Ureter (tissue), 1 donor: ENCODE data around the gene CRCP. TPM values are rescaled to one million over a fixed set of nuclear protein-coding genes. Genes with fewer than 3 reads are reported as not detected.
"Not testable (repeated sequence)": the region's sequence is repeated elsewhere in the genome, so short reads cannot be mapped to it uniquely, and the experiment has no call there.

Experiments used
- DNase-seq: peaks from one replicate; pipeline ENCODE4 v3.0.0-alpha.2; 2020; ENCODE audit warnings: low spot score
- total RNA-seq: library from RNA; stranded (reverse); gene quantifications from one replicate; pipeline ENCODE4 v1.2.4, GENCODE V29; 2023
- donor health status: DM: yes; HTN: yes; CAD: no.

The CRCP gene
- total RNA-seq, 1 donor from 2014 or later, result 43.6 TPM

GRCh38 chr7:66152371-66153191 lies 37.9 kb downstream of the CRCP start:
- DNase-seq, result no peak

- no peak for DNase-seq
Measured at GRCh38 chr7:66153691-66154090, 39.0 kb downstream of the CRCP start.

DNA sequence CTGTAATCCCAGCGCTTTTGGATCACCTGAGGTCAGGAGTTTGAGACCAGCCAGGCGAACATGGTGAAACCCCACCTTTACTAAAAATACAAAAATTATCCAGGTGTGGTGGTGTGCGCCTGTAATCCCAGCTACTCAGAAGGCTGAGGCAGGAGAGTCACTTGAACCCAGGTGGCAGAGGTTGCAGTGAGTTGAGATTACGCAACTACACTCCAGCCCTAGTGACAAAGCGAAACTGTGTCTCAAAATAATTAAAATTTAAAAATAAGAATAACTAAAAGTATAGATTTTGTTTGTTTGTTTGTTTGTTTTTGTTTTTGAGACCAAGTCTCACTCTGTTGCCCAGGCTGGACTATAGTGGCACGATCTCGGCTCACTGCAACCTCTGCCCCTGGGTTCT lies 41.4 kb downstream of the CRCP start:
- not testable (repeated sequence) for DNase-seq

- DNase-seq, result no peak
Measured at GRCh38 chr7:66157060-66157459, 42.4 kb downstream of the CRCP start.

DNA sequence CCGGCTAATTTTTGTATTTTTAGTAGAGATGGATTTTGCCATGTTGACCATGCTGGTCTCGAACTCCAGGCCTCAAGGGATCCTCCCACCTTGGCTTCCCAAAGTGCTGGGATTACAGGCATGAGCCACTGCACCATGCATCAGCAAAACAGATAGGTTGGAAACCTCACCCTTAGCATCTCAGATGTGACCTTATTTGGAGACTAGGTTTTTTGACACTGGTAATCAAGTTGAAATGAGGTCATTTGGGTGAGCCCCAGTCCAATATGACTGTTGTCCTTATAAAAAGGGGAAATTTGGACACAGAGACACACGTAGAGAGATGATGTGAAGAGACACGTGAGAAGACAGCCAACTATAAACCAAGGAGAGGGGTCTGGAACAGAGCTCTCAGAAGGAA lies 48.0 kb downstream of the CRCP start:
- no peak for DNase-seq

- no peak for DNase-seq
Measured at GRCh38 chr7:66163186-66163610, 48.6 kb downstream of the CRCP start.

DNA sequence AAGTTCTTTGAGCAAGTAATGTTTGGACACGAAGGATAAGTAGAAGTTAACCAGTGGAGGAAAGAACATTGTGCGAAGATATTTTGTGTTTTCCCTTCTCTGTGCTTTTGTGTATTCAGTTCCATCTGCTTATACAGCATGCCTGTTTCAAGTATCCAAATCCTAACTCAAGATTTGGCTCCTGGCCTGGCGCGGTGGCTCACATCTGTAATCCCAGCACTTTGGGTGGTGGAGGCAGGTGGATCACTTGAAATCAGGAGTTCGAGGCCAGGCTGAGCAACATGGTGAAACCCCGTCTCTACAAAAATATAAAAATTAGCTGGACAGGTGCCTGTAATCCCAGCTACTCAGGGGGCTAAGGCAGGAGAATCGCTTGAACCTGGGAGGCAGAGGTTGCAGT lies 49.7 kb downstream of the CRCP start:
- DNase-seq, result no peak

DNA sequence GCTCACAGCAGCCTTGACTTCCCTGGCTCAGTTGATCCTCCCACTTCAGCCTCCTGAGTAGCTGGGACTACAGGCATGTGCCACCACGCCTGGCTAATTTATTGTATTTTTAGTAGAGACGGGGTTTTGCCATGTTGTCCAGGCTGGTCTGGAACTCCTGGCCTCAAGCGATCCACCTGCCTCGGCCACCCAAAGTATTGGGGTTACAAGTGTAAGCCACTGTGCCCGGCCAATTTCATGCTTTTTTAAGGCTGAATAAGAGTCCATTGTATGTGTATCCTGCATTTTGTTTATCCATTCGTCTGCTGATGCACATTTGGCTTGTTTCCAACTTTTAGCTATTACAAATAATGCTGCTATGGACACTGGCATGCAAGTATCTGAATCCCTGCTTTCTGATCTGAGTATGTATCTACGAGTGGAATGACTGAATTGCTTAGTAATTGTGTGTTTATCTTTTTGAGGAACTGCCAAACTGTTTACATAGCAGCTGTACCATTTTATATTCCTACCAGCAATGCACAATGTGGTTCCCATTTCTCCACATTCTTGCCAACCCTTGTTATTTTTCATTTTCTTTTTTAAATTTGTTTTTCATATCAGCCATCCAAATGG lies 53.2 kb downstream of the CRCP start:
- DNase-seq, result no peak

- DNase-seq, result no peak
Measured at GRCh38 chr7:66169616-66170015, 55.0 kb downstream of the CRCP start.

GRCh38 chr7:66170309-66171231 lies 55.9 kb downstream of the CRCP start:
- peak; percentile 60 for DNase-seq

DNA sequence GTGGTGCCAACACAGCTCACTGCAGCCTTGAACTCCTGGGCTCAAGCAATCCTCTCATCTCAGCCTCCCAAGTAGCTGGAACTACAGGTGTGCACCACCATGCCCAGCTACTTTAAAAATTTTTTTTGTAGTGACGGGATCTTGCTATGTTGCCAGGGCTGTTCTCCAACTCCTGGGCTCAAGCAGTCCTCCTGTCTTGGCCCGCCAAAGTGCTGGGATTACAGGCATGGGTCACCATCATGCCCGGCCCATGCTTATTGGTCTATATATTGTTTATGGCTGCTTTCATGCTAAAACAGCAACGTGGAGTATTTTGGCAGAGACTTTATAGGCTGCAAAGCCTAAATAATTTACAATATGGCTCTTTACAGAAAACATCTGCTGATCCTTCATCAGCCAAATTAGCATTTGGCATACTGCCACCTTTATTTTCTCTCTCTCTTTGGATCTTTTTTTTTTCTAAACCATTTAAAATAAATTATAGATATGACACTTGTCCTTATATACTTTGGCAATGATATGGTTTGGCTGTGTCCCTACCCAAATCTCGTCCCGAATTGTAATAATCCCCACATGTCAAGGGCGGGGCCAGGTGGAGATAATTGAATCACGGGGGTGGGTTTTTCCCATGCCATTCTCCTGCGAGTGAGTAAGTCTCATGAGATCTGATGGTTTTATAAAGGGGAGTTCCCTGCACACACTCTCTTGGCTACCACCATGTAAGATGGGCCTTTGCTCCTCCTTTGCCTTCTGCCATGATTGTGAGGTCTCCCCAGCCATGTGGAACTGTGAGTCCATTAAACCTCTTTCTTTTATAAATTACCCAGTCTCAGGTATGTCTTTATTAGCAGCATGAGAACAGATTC lies 58.1 kb downstream of the CRCP start:
- not testable (repeated sequence) for DNase-seq

DNA sequence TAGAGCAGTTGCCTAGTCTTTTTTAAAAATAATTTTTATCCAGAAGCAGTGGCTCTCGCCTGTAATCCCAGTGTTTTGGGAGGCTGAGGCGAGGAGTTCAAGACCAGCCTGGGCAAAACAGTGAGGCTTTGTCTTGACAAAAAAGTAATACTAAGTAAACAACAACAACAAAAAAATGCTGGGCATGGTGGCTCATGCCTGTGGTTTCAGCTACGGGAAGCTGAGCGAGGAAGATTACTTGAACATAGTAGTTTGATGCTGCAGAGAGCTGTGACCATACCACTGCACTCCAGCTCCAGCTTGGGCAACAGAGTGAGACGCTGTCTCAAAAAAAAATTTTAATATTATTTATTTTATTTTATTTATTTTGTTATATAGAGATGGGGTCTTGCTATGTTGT lies 59.2 kb downstream of the CRCP start:
- DNase-seq, result no peak

DNA sequence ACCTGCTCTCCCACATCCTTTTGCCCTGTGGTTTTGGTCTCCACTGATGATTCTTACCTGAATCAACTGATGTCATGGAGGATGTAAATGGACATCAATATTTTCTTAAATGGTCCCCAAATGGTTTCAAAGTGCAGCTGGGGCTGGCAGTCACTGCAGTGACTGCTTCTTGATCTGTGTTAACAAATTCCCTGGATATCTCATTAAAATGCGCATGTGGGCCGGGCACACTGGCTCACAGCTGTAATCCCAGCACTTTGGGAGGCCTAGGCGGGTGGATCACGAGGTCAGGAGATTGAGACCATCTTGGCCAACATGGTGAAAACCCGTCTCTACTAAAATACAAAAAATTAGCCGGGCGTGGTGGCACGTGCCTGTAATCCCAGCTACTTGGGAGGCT lies 60.4 kb downstream of the CRCP start:
- not testable (repeated sequence) for DNase-seq

- no peak for DNase-seq
Measured at GRCh38 chr7:66176914-66177313, 62.3 kb downstream of the CRCP start.

- no peak for DNase-seq
Measured at GRCh38 chr7:66178258-66178657, 63.6 kb downstream of the CRCP start.

GRCh38 chr7:66181329-66181728 lies 66.7 kb downstream of the CRCP start:
- DNase-seq, result no peak

DNA sequence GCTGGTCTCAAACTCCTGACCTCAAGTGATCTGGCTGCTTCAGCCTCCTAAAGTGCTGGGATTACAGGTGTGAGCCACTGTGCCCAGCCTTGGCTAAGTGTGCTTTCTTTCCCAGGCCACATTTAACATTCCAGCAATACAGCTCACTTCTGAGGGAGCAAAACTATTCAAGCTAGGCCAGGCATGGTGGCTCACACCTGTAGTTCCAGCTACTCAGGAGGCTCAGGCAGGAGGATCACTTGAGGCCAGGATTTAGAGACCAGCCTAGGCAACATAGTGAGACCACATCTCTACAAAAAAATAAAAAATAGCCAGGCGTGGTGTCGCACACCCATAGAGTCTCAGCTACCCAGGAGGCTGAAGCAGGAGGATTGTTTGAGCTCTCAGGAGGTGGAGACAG lies 67.2 kb downstream of the CRCP start:
- DNase-seq, result no peak

DNA sequence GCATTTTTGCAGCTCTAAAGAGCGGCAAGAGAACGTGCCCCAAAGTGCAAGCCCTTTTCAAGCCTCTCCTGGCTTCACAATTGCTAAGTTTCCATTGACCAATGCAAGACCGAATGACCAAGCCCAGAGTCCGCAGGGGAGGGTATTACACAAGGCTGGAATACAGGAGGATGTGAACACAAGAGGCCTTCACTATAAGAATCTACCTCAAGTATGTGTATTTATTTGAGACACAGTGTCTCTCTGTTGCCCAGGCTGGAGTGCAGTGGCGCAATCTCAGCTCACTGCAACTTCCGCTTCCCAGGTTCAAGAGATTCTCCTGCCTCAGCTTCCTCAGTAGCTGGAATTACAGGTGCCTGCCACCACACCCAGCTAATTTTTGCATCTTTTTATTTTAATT lies 68.3 kb downstream of the CRCP start:
- DNase-seq, result no peak

GRCh38 chr7:66183700-66184099 lies 69.1 kb downstream of the CRCP start:
- DNase-seq, result no peak

GRCh38 chr7:66185680-66186187 lies 71.1 kb downstream of the CRCP start:
- DNase-seq, result no peak

GRCh38 chr7:66186991-66187390 lies 72.3 kb downstream of the CRCP start:
- DNase-seq, result no peak
